AG08395 (cell line): Measurements from ENCODE around the gene COL4A1.
A peak's percentile ranks its signal among the peaks of the same experiment; 100 is the strongest.

Experiments used
- DNase-seq: peaks from one replicate; pipeline ENCODE4 v3.0.0; 2012; ENCODE audit warnings: mixed read lengths, low spot score

COL4A1 gene

DNA sequence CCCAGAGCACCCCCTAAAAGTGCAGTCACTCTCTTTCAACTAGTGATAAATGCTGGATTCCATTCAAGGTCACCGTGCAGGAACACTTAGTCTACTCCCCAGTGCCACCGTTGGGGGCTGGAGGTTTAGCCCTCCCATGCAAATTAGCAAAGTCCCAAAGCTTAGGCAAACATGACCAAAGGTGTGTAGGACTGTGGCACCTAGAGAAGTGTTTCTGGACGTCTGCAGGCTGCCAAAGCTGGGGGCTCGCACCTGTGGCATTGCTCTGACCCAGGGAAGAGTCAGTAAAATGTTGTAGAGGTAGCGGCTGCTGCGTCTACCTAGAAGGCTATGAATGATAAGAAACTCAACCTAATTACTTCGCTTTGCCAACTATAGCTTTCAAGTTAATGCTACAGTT, 13.9 kb downstream of the COL4A1 start:
- DNase-seq: no peak

DNA sequence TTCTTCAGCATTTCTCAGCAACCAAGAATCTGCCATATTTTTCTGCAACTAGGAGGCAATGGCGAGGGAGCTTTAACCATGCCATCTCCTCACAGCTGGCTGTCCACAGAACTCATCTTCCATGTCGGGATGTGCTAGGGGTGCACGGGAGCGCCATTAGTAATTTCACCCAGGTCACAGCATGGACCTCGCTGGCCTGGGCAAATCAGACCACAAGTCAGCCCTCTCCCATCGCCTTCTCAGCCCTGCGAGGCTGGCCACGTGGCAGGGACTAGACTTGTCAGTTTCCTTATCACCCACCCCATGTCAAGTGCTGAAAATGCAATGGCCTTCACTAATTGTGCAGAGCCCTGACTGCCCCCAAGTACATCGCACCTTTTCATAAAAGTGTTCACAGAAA, 15.7 kb downstream of the COL4A1 start:
- DNase-seq: no peak

DNA sequence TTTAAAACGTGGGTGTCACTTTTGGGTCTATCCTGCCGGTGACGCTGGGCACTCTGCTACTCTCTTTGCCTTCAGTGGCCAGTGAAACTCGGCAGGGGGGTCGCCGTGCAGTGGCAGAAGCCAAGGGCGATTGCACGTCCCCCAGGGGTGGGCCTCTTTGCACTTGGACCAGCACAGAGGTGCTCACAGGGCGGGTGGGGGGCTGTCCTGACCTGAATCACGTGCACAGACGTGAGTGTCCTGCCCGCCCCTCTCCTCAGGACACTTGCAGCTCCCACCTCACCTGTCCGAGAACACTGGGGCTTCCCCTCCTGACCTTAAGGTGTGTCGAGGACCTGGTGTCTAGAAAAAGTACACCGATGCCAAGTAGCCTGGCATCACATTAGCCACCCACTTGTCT, 16.1 kb downstream of the COL4A1 start:
- no peak for DNase-seq

DNA sequence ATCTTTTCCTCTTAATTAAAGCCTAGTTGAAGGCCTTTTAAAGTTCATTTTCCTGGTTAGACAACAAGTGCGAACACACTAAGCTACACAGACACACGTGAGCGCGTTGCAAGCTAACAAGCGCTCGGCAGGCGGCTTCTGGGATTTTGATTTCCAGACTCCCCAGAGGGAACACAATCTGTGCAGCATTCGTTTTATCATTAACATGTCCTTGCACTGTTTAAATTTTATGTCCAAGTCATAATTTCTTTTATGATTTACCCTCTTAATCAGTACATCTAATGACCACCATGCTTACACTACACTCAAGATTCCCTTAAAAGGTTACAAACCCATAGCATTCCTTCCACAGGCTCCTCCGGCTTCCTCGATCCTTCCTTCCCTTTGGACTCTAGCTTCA, 16.8 kb downstream of the COL4A1 start:
- no peak for DNase-seq

DNA sequence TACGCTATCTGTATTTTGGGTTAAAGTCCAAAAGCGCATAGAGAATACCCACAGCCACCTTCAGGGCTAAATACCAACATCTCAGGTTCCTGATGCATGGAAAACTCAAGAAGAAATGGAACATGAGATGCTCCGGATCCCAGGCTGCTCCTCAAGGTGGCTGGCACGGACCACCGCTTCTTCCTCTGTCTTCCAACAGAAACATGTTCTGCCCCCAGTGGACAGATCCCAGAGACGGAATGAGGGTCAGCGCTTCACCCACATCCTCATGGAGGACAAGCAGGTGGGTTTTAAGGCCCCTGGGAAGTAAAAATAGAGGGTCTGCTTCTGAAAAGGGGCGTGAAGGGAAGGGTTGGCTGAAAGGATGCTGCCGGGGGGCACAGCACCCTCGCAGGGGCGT, 17.3 kb downstream of the COL4A1 start:
- no peak for DNase-seq

DNA sequence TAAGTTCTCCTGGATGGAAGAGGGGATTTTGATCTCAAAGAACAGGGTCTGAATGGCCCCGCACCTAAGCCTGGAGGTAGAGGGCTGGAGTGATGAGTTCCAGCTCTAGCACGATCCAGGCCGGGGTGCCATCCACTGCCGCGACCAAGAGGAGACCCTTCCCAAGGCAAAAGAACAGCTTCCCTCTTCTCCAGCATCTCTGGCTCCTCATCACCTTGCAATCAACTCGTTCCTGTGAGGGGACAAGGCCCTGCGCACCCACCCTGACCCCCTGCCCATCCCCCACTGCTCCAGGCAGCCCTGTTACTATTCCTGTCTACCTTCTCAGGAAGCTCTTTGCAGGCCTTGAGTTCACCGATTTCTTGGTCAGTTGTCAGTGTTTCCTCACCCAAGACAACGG, 17.8 kb downstream of the COL4A1 start:
- DNase-seq: no peak

DNA sequence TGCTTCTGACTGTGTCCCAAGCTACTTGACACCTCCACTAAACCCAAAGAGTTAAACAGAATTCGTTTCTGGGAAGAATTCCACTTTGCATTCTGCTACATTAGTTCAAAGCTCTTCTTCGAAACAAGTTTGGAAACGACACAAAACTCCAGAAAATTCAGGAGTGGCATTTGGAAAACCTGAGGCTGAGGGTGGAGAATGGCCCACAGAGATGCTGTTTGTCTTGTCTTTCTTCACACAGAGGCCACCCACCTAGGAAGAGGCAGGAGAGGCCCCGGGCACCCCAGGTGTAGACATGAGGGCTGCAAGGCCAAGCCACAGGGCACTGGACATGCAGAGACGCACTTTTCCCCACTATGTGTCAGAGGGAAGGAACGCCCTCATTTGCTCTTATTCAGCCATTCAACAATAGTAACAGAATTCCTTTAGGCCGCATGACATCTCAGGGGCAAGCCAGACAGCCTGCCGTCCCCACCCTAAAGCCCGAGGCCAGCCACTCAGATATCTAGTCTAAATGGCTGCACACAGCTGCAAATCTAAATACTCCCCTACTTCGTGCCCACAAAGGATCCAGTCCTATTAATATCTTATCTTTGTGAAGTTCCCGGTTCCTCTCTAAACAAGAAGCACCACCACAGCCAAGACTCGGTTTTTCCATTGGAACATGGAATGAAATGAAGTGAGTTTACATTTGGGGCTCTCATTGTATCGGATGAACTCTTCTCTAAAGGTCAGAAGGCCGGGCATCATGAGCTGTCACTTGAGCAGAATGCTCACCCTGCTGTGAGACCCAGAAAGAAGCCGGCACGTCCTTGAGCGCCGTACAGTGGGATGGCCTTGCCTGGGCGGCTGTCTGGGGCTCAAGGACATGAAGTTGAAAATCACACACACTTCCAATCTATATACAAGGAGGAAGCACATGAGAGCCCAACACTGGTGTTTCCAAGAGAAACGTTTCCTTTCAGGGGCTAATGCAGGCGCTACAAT, 19.8 kb downstream of the COL4A1 start:
- no peak for DNase-seq

DNA sequence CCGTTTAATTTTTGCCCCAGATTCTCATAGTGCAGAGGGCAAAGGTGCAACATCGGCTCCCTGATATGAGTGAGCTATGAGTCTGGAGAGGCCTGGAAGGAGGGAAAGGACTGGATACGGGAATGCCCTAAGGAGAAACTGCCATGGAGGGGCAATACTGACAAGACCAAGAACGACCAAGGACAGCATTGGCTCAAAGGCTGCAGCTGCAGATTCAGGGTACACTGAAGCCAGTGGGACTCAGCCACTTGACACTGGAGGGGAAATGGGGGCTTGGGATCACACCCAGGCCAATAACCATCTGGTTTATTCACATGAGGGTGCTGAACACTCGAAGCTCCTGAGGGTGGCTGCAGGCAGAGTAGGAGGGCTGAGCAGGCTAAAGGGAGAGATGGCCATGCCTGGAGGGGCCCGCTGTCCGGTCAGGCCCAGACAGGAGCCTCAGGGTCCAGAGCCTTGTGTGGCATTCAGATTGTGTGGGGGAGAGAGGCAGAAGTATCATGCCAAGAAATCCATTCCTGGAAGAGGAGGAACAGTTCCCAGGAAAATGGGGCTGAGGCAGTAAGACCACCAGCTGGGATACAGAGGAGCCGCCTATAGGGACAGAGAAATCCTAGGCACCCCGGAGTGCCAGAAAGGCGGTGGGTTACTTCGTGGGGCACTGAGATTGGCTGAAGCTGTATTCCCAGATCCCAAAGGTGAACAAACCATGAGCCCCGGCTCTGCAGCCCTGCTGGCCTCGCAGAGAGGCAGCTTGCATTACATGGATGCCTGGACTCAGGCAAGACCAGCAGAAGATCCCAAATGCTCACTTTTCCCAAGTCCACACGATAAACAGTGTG, 20.7 kb downstream of the COL4A1 start:
- no peak for DNase-seq

DNA sequence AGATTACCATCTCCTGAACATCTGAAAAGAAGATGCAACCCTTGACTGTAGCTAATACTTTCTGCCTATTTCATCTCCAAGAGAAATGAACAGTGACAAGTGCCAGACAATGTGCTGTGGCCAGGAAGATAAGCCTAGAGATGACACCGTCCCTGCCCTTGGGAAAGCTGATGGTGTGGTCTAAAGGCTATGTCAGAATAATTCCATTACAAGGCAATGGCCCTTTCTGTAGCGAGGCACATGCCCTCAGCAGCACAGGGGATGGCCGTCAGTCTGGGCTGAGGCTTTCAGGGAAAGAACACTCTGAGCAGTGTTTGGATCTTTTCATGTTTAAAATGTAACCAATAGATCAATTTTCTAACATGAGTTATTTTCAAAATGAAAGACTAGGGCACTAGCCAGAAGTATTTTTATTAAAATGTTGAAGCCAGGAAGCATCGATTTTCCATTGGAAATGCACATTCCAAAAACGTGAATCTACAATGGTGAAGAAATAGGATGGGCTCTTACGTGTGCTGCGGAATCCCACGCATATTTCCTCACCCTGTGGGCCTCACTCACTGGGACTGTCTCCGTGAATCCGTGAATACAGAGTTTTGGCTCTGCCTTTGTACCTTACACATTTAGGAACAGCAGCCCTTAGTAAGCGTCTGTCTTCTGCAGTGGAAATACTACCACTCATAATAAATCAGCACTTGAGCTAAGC, 22.0 kb downstream of the COL4A1 start:
- no peak for DNase-seq

DNA sequence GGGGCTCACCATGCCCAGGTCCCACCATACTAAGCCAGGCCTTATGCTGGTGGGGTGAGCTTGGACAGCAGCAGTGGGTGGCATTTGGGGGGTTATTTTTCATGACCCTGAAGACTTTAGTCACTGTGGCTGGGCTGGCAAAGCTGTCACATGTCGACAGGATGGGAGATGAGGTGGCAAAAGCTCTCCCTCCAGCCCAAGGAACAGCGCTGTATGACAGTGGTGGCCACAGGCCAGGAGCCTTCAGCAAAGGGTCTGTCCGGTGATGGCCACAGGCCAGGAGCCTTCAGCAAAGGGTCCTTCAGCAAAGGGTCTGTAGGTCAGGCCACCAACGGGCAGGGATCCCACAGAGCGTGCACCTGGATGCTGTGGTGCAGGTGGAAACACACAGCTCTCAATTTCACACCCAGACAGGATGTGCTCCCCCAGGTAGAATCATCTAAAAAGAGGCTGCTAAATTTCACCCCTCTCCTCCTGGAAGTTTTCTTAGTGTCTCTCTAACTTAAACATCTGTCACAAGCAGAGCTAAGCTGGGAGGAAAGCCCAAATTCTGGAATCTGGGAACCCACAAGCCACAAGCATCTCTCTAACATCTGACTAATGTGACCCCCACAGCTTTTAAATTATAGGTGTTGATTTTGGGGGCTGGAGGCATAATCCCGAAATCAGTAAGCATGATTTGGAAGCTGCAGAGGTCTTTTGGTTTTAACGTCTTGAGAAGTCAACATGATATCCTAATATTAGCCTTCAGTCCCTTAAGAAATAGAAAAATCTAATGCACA, 23.0 kb downstream of the COL4A1 start:
- peak; percentile 70 for DNase-seq

DNA sequence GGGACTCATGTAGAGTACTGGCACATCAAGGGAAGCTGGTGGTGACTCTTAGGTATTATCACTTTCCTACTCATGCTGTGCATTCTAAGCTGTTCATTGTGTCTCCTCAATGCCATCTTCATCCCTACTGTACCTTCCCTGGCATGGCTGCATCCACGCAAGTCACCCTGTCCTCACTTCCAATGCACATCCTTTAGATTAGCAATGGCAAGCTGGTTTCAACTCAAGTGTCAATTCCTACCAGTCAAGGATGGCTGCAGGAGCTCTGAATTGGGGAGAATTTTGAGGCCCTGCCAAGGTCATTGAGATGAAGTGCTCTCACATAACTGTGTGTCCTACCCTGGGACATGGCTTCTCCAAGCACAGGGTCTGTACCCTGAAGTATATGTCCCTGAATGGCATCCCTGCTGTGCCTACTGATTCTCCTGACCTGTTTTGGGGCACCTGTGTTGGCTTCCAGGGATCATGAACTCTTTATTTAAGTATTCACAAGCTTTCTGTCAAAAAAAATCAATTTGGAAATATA, 24.6 kb downstream of the COL4A1 start:
- DNase-seq: no peak

DNA sequence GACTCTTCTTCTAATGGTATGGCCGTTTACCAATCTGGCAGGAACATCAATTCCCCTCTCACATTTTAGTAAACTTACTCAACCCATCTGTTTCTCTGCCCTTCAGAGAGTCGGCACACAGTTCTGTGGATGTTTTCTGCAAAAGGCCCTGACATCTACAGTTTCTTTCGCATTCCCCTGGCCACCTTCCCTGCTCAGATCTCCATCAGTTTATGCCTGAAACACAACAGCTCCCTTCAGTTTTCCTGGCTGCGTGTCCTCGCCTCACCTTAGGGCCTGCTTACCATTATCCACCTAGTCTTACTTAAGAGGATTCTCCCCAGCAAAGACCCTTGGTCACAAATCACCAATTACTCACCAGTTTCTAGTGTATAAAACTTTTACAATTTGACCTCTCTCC, 25.2 kb downstream of the COL4A1 start:
- no peak for DNase-seq

DNA sequence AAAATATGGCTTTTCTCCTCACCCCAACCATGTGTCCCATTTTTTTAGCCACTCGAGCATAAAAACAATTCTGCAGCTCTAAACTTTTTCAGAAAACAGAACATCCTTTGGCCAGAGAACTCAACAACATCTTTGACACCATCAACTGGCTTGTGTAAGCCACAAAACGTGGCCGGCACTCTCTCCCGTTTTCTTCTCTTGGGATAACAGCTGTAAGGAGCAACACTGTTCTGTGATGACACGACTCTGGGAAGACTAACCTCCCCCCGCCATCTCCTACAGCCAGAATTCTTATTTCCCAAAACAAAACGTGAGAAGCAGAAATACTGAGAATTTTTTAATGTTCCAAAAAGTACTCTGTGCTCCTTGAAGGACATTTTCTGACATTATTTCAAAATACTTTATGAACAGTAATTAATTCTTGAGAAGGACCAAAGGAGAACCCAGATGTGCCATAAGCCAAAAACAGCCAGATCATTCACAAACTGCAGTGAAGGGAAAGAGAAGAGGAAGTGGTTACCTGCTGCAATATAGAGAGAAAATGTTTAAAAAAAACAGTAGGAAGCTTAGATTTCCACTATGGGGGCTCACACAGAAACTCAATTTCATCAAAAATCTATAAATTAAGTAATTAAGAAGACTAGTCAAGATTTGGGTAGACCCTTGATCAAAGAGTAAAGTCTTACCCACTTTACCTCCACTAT, 25.8 kb downstream of the COL4A1 start:
- DNase-seq: no peak

DNA sequence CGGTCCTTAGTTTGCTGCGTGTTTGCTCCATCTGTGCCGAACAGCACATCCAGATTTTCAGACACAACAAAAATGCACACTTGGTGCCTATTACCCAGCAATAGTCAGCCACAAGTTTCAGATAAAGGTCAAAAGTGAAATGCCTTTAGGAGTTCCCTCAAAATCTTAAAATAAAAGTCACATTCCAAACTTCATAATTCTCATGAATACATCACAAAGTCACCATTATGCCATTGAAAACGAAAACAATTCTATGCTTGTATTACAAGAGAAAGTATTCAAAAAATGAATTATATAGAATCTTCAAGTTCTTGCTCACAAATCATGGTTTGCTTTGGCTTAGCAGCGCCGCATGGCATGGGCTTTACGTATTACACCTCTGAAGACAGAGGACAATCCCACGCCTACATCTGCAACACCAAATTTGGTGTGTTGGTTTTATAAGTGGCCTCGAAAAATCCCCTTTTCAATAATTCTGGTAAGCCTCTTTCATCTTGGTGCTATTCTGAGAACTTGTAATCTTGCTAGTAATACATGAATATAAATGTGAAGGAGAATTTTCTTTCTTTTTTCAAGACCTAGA, 26.6 kb downstream of the COL4A1 start:
- no peak for DNase-seq

DNA sequence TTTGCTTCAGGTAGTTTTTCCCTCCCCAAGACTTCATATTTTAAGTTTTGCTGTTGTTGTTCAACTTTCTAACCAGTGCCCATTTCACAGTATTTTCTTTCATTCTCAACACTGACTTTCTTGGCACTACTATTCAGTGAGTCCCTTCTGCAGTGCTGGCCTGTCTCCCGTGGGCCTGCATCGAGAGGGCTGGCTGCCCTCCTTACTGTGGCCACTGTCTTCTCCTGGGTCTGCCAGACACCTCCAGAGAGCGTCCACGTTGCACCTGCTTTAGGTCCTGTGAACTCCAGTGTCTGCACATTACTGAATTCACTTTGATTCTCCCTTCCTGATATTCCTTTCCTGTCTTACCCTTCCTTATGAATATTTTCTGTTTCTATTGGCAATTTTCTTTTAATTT, 27.3 kb downstream of the COL4A1 start:
- no peak for DNase-seq

DNA sequence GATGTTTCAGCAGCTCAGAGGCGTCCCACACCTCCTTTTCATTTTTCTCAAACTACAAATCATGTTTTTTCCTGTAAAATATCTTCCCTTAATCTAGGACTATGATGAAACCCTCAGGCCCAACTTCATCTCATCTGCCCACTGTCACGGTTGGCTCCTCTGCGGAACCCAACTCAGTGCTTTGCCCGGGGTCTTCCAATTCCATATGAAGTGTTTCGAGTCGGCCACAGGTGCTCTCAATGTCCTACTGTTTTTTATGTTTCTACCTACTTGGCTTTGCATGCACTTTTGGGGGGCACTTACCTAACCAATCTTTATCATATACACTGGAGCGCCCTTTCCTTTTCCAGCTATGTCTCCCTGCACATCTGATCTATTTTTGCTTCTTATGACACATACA, 28.1 kb downstream of the COL4A1 start:
- DNase-seq: no peak

DNA sequence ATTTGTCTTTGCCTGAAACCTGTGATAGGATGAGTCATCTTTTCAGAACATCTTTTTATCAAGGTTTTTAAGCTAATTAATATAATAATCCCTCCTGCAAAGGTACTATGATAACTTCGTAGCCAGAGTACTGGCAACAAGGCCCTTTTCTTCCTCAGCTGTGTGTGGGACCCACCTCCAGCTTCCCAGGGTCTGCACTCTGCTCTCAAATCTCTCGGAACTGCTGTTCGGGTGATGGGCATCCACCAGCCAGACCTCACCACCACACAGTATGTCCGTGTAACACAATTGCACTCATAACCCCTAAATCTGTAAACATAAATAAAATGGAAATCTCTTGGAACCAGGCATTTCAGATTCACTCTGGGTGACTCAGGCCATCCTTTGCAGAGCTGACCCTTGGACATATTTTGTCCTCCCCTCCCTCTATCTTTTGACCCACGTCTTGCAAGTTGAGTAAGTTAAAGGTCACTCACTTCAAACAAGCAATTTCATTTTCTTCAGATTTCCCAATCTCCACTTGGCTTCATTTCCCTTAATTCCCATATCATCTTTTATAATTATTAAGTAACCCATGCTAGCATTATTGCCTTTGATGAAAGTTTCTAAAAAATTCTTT, 29.5 kb downstream of the COL4A1 start:
- no peak for DNase-seq

DNA sequence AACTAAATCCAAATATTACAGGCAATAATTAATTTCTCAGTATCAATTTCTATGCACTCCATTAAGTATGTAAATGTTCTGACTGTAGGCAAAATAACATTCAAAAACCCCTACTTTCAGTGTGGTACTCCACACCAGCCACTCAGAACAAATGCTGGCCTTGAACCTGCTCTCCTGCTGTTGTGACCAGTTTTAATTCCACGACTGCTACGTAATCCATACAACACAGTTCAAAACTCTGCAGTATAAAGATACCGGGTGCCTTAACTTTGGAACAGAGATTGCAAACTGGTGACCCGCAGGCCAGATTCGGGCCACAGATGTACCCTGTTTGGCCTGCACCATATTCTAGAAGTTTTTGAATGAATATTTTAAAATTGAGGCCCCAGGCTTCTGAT, 30.4 kb downstream of the COL4A1 start:
- DNase-seq: no peak

DNA sequence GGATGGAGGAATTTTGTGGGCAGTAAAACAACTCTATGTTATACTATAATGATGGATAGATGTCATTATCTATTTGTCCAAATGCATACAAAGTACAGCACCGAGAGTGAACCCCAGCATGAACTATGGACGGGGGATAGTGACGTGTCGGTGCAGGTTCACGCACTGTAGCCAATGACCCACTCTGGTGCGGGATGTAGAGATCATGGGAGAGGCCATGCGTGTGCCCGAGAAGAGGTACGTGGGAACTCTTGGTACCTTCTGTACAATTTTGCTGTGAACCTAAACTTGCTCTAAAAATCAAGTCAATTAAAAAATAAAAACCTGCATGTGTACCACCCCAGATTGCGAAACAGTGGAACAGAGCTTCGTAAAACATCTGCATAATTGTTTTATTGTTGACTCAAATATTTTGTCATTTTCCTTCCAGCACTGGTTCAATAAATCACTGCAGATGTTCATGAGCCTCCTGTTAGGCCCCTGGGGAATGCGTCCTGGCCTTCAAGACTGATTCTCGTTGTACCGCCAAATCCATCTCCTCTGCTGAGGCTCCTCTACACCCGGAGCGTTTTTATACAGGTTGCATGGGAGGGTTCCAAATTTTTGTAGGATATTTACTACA, 30.9 kb downstream of the COL4A1 start:
- no peak for DNase-seq
